H1 (cell line): Measurements from ENCODE around the gene DUOX1. TPM values are rescaled to one million over a fixed set of nuclear protein-coding genes. Genes with fewer than 3 reads are reported as not detected.

ENCODE experiments used
- CTCF ChIA-PET: fragments of 300-600 bp; sonication (Branson Sonifier 250); formaldehyde crosslinking; loops from one replicate; lab custom pipeline; 2021; ENCODE audit not compliant: partially characterized antibody; lab: Charles Lee
- POLR2A ChIA-PET: fragments of 300-600 bp; sonication (Branson Sonifier 250); formaldehyde crosslinking; loops from one replicate; lab custom pipeline; 2021; ENCODE audit warnings: inconsistent platforms; ENCODE audit not compliant: partially characterized antibody; lab: Charles Lee
- DNase-seq, 2 experiments: peaks; one replicate each; pipeline versions ENCODE4 v3.0.0 to v3.0.0-alpha.2; 2010 to 2022; ENCODE audit warnings: low spot score in 2 of 2, low read depth in 1 of 2, mixed read lengths in 1 of 2
- FAIRE-seq: peaks from 2 replicates; lab custom pipeline; 2011; peaks lifted over from hg19 to GRCh38; lab: Jason Lieb, UNC
- H2AFZ ChIP-seq: 2 replicates; pipeline ENCODE4 v1.8.1; 2012; ENCODE audit warnings: low read length, inconsistent platforms
- H2AK5ac ChIP-seq: 2 replicates; pipeline ENCODE4 v1.6.1; 2013; ENCODE audit warnings: low read depth, low read length
- H2BK120ac ChIP-seq: replicated peaks from 2 replicates; pipeline ENCODE3; 2013; ENCODE audit warnings: low read depth, low read length, inconsistent platforms
- H2BK12ac ChIP-seq: 2 replicates; pipeline ENCODE4 v1.6.1; 2013; ENCODE audit warnings: low read depth, low read length
- H2BK15ac ChIP-seq: 2 replicates; pipeline ENCODE4 v1.6.1; 2013; ENCODE audit warnings: low read length
- H2BK20ac ChIP-seq: 2 replicates; pipeline ENCODE4 v1.6.1; 2013; ENCODE audit warnings: low read length
- H2BK5ac ChIP-seq: 2 replicates; pipeline ENCODE4 v1.6.1; 2013; ENCODE audit warnings: low read depth, low read length
- H3K14ac ChIP-seq: 2 replicates; pipeline ENCODE4 v1.6.1; 2013; ENCODE audit warnings: inconsistent platforms; ENCODE audit not compliant: insufficient read length
- H3K18ac ChIP-seq: 2 replicates; pipeline ENCODE4 v1.6.1; 2013; ENCODE audit warnings: low read length; ENCODE audit errors: extremely low read depth
- H3K23ac ChIP-seq: 2 replicates; pipeline ENCODE4 v1.6.1; 2013; ENCODE audit warnings: inconsistent platforms; ENCODE audit not compliant: insufficient read length
- H3K23me2 ChIP-seq: 2 replicates; pipeline ENCODE4 v1.6.1; 2013; ENCODE audit warnings: low read depth, low read length
- H3K27ac ChIP-seq: 2 replicates; pipeline ENCODE4 v1.6.1; 2011; ENCODE audit warnings: low read depth, low read length, inconsistent platforms
- H3K27me3 ChIP-seq, 4 experiments: replicated peaks in 1 of 4; 1 replicate in 1 of 4; 2 replicates in 3 of 4; pipeline versions ENCODE4 v1.6.1 to v1.8.1; 2011 to 2013; ENCODE audit warnings: low read length in 3 of 4, mild to moderate bottlenecking in 3 of 4, inconsistent platforms in 2 of 4, mixed read lengths in 2 of 4, moderate library complexity in 1 of 4; ENCODE audit not compliant: control insufficient read depth in 3 of 4, insufficient read depth in 3 of 4; ENCODE audit errors: extremely low read depth in 1 of 4
- H3K36me3 ChIP-seq, 4 experiments: 2 replicates each; pipeline versions ENCODE4 v1.6.1 to v1.8.1; 2011 to 2013; ENCODE audit warnings: mild to moderate bottlenecking in 4 of 4, low read length in 3 of 4, moderate library complexity in 2 of 4, control low read depth in 1 of 4, inconsistent platforms in 1 of 4; ENCODE audit not compliant: insufficient read depth in 4 of 4, control insufficient read depth in 2 of 4
- H3K4ac ChIP-seq: replicated peaks from 2 replicates; pipeline ENCODE3; 2013; ENCODE audit warnings: low read length, low read depth, mixed read lengths, inconsistent platforms; ENCODE audit not compliant: insufficient read length
- H3K4me1 ChIP-seq, 4 experiments: replicated peaks in 1 of 4; 1 replicate in 1 of 4; 2 replicates in 3 of 4; pipeline versions ENCODE4 v1.6.1 to v1.8.1; 2011 to 2013; ENCODE audit warnings: low read length in 3 of 4, inconsistent platforms in 2 of 4, mixed read lengths in 1 of 4; ENCODE audit not compliant: insufficient read depth in 4 of 4, control insufficient read depth in 3 of 4
- H3K4me2 ChIP-seq, 2 experiments: 2 replicates each; pipeline versions ENCODE4 v1.6.1 to v1.8.1; 2011 to 2013; ENCODE audit warnings: low read depth in 2 of 2, low read length in 2 of 2, control low read depth in 1 of 2, inconsistent platforms in 1 of 2, mild to moderate bottlenecking in 1 of 2; ENCODE audit not compliant: insufficient read depth in 1 of 2
- H3K4me3 ChIP-seq, 4 experiments: fragments of 200-600, 300-600 bp in 1 of 4; sonication (generic), shearing (Covaris generic), sonication (Bioruptor Twin) in 1 of 4; 2 replicates each; pipeline versions ENCODE4 v1.5.1 to v1.8.1; 2011 to 2016; ENCODE audit warnings: low read length in 4 of 4, low read depth in 3 of 4, control low read depth in 2 of 4, inconsistent platforms in 2 of 4, mild to moderate bottlenecking in 2 of 4, mixed read lengths in 1 of 4, moderate library complexity in 1 of 4; ENCODE audit not compliant: insufficient read depth in 2 of 4; ENCODE audit errors: extremely low read depth in 1 of 4
- H3K56ac ChIP-seq: replicated peaks from 2 replicates; pipeline ENCODE3; 2013; ENCODE audit warnings: low read depth, mild to moderate bottlenecking, mixed read lengths, low read length, inconsistent platforms; ENCODE audit not compliant: insufficient read length
- H3K79me1 ChIP-seq: 2 replicates; pipeline ENCODE4 v1.6.1; 2013; ENCODE audit warnings: low read depth, low read length, control low read depth
- H3K79me2 ChIP-seq, 2 experiments: 2 replicates each; pipeline versions ENCODE4 v1.6.1 to v1.8.1; 2012 to 2013; ENCODE audit warnings: low read length in 2 of 2, mild to moderate bottlenecking in 2 of 2, inconsistent platforms in 1 of 2; ENCODE audit not compliant: insufficient read depth in 2 of 2, control insufficient read depth in 1 of 2
- H3K9ac ChIP-seq, 4 experiments: replicated peaks in 1 of 4; 1 replicate in 1 of 4; 2 replicates in 3 of 4; pipeline versions ENCODE4 v1.6.1 to v1.8.1; 2011 to 2013; ENCODE audit warnings: low read depth in 3 of 4, low read length in 3 of 4, control low read depth in 2 of 4, mild to moderate bottlenecking in 2 of 4, moderate library complexity in 2 of 4, inconsistent platforms in 1 of 4; ENCODE audit errors: extremely low read depth in 1 of 4
- H3K9me3 ChIP-seq, 2 experiments: 2 replicates each; pipeline versions ENCODE4 v1.6.1 to v1.8.1; 2012 to 2013; ENCODE audit warnings: mild to moderate bottlenecking in 2 of 2, moderate library complexity in 2 of 2, control low read depth in 1 of 2, inconsistent platforms in 1 of 2, low read depth in 1 of 2, low read length in 1 of 2, mixed read lengths in 1 of 2; ENCODE audit not compliant: insufficient read depth in 2 of 2
- H4K20me1 ChIP-seq, 2 experiments: replicated peaks in 1 of 2; 2 replicates each; pipeline versions ENCODE3 to v1.8.1; 2011 to 2013; ENCODE audit warnings: inconsistent platforms in 2 of 2, low read length in 2 of 2, mild to moderate bottlenecking in 1 of 2; ENCODE audit not compliant: insufficient read depth in 2 of 2, control insufficient read depth in 1 of 2
- H4K5ac ChIP-seq: 2 replicates; pipeline ENCODE4 v1.6.1; 2013; ENCODE audit warnings: low read length, low read depth, mixed read lengths, inconsistent platforms; ENCODE audit not compliant: insufficient read length
- H4K8ac ChIP-seq: 2 replicates; pipeline ENCODE4 v1.8.0; 2013; ENCODE audit warnings: mild to moderate bottlenecking, moderate library complexity, low read length, inconsistent platforms; ENCODE audit not compliant: insufficient read depth; ENCODE audit errors: extremely low read depth
- H4K91ac ChIP-seq: replicated peaks from 2 replicates; pipeline ENCODE3; 2013; ENCODE audit warnings: low read length, mixed read lengths, inconsistent platforms; ENCODE audit not compliant: insufficient read length
- CHD1 ChIP-seq: IDR thresholded peaks from 2 replicates; pipeline ENCODE4 v1.6.1; 2012; ENCODE audit warnings: low read depth, low read length, improper control_type of control experiment
- CREB1 ChIP-seq: IDR thresholded peaks from 2 replicates; pipeline ENCODE4 v1.6.1; 2012; ENCODE audit warnings: inconsistent platforms
- CTBP2 ChIP-seq: IDR thresholded peaks from 2 replicates; pipeline ENCODE4 v1.7.0; 2011; ENCODE audit warnings: borderline replicate concordance, mild to moderate bottlenecking, moderate library complexity, mixed read lengths, low read length; ENCODE audit not compliant: insufficient read depth, insufficient read length
- KDM1A ChIP-seq: fragments of 200-600, 300-600 bp; sonication (generic); IDR thresholded peaks from 2 replicates; pipeline ENCODE4 v1.7.1; 2016; ENCODE audit warnings: mild to moderate bottlenecking, low read length, borderline replicate concordance
- NANOG ChIP-seq: IDR thresholded peaks from 2 replicates; pipeline ENCODE4 v1.6.1; 2011; ENCODE audit warnings: low read length, low read depth, mild to moderate bottlenecking, inconsistent platforms; ENCODE audit not compliant: insufficient read depth, poor library complexity, severe bottlenecking
- SP1 ChIP-seq: IDR thresholded peaks from 2 replicates; pipeline ENCODE4 v1.6.1; 2011; ENCODE audit warnings: low read depth, low read length
- TAF1 ChIP-seq: IDR thresholded peaks from 2 replicates; pipeline ENCODE4 v1.6.1; 2011; ENCODE audit warnings: mild to moderate bottlenecking, low read depth, low read length
- USF2 ChIP-seq: IDR thresholded peaks from 2 replicates; pipeline ENCODE4 v1.6.1; 2011; ENCODE audit warnings: low read length, improper control_type of control experiment
- ZNF274 ChIP-seq: IDR thresholded peaks from 2 replicates; pipeline ENCODE4 v1.7.0; 2012; ENCODE audit warnings: low read length, borderline replicate concordance; ENCODE audit errors: extremely low read depth
- WGBS, 2 experiments: shearing (Covaris generic) in 1 of 2; methylation state at CpG; one replicate each; pipeline versions ENCODE4 v1.1.6 to v1.1.7; 2013 to 2015; ENCODE audit warnings: low lambda C conversion rate in 2 of 2, mixed read lengths in 2 of 2, inconsistent platforms in 1 of 2, low coverage in 1 of 2, missing lambda C conversion rate in 1 of 2; ENCODE audit not compliant: insufficient replicate concordance in 2 of 2, insufficient coverage in 1 of 2, insufficient read length in 1 of 2; ENCODE audit errors: extremely low coverage in 1 of 2, missing lambda C conversion rate in 1 of 2; 5-methylcytosine and 5-hydroxymethylcytosine counted together
- polyA plus RNA-seq, 7 experiments: library from polyadenylated mRNA; depleted of rRNA in 3 of 7; stranded (reverse) in 5 of 7; unstranded in 2 of 7; fragments of >200 nt in 5 of 7; fragments of 200-250 nt in 2 of 7; gene quantifications; 1 replicate in 5 of 7; 2 replicates in 1 of 7; 4 replicates in 1 of 7; pipeline versions ENCODE4 v1.2.1 to v1.2.3, GENCODE V29; 2011 to 2013; ENCODE audit warnings: missing spikeins in 2 of 7, mixed read lengths in 2 of 7
- total RNA-seq: library from RNA; stranded (reverse); fragmentation: NEBNext Ultra II Directional; extraction: Animal tissue kit (Norgen Biotek cat#: 25700); gene quantifications from 2 replicates; pipeline ENCODE4 v1.2.1, GENCODE V29; 2021
- TF ChIP-seq, protein P1 (sequence below), 3 experiments: IDR thresholded peaks; 1 replicate in 2 of 3; 2 replicates in 1 of 3; pipeline versions ENCODE4 v1.5.1 to v1.6.1; 2011; ENCODE audit warnings: low read length in 3 of 3, mild to moderate bottlenecking in 3 of 3, inconsistent platforms in 2 of 3, low read depth in 1 of 3, moderate library complexity in 1 of 3; ENCODE audit not compliant: insufficient read depth in 1 of 3; ENCODE audit errors: control extremely low read depth in 1 of 3

Gene DUOX1
- total and polyA plus RNA-seq, 2 of the 8 experiments (the other 6 are each of a cell fraction or from before 2014, with no cell fraction given), result 0.84 to 1.4 TPM

DNA sequence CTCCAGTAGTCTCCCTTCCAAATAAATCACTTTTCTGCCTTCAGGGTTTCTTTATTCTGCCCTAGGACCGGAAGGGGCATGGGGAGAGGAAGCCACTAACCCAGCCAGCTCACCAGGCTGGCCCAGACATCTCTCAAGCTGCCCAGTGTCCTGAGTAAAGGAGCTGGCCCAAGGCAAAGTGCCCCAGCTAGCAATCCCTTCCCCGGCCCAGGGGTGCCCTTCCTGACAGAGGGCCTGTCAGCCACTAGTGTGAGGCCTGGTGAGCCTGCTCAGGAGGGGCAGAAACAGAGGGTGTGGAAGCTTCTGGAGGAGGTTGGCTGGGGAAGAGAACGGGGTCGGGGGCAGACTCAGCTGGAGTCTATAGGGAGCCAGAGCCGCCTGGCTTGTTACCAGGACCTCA lies 35.7 kb downstream of the DUOX1 start:
- no peak overlapping the region for H3K4me2 ChIP-seq
- H3K36me3 ChIP-seq, result no peaks in the 10 kb centered on the region
- no peak overlapping the region for H4K5ac ChIP-seq
- H2AK5ac ChIP-seq, result peak overlapping the region; percentile 58; the same call in 1 of the 2 replicates
- no peak overlapping the region for H3K56ac ChIP-seq
- no peak overlapping the region for H2BK20ac ChIP-seq
- H3K79me2 ChIP-seq, result no peaks in the 10 kb centered on the region
- no peak overlapping the region for H3K14ac ChIP-seq
- H3K23ac ChIP-seq, result no peak overlapping the region
- peaks cover 0 to 19% (median 15%) of the 10 kb centered on the region in 4 experiments; a peak in 5 of 7 replicates for H3K4me1 ChIP-seq
- WGBS, 2 experiments, result 65% methylated on average over 3 of the region's 5 CpGs; no CpG with 5 or more reads in 1 of the 2 experiments
- no peak overlapping the region for H2BK5ac ChIP-seq
- H3K23me2 ChIP-seq, result no peaks in the 10 kb centered on the region; the same call in 1 of the 2 replicates
- POLR2A ChIA-PET, result interaction anchor here (0.7 to 3.8 kb wide), 13 partner anchors 16 to 237 kb away, joined by 3 to 33 read pairs (median 3); partner anchors contain the start of gene SHF
- H3K79me1 ChIP-seq, result no peaks in the 10 kb centered on the region
- CTCF ChIA-PET, result interaction anchor here (0.6 to 41.8 kb wide), 6 partner anchors 23 to 236 kb away, joined by 3 to 1117 read pairs (median 26); partner anchors contain the start of gene SHF
- no peak overlapping the region for H2AFZ ChIP-seq
- no peak overlapping the region for H3K9ac ChIP-seq
- H2BK15ac ChIP-seq, result no peak overlapping the region
- H4K8ac ChIP-seq, result no peak overlapping the region
- H3K9me3 ChIP-seq, result no peaks in the 10 kb centered on the region
- H3K27ac ChIP-seq, result no peak overlapping the region
- no peaks in the 10 kb centered on the region for H3K27me3 ChIP-seq
- 0 out of 8 replicates have a peak overlapping the region, but pooled peaks of 1 of the 4 experiments have one; percentile 78 for H3K4me3 ChIP-seq
- peak overlapping the region; percentile 14 for H4K91ac ChIP-seq
- no peak for DNase-seq
- FAIRE-seq, result no peak
- no peak overlapping the region for H2BK12ac ChIP-seq
- H4K20me1 ChIP-seq, result peaks cover 2 to 4% of the 10 kb centered on the region in 2 experiments
- H3K18ac ChIP-seq, result peak overlapping the region; percentile 13; the same call in 1 of the 2 replicates
- no peak overlapping the region for H2BK120ac ChIP-seq
- H3K4ac ChIP-seq, result no peak overlapping the region
- TF ChIP-seq CREB1 (no peak), CTBP2 (no peak), CHD1 (no peak), TAF1 (no peak), ZNF274 (no peak), USF2 (no peak), KDM1A (no peak), SP1 (no peak), NANOG (no peak)
- TF ChIP-seq, protein P1, sequence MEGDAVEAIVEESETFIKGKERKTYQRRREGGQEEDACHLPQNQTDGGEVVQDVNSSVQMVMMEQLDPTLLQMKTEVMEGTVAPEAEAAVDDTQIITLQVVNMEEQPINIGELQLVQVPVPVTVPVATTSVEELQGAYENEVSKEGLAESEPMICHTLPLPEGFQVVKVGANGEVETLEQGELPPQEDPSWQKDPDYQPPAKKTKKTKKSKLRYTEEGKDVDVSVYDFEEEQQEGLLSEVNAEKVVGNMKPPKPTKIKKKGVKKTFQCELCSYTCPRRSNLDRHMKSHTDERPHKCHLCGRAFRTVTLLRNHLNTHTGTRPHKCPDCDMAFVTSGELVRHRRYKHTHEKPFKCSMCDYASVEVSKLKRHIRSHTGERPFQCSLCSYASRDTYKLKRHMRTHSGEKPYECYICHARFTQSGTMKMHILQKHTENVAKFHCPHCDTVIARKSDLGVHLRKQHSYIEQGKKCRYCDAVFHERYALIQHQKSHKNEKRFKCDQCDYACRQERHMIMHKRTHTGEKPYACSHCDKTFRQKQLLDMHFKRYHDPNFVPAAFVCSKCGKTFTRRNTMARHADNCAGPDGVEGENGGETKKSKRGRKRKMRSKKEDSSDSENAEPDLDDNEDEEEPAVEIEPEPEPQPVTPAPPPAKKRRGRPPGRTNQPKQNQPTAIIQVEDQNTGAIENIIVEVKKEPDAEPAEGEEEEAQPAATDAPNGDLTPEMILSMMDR (IDR thresholded peaks at IDR 0.05; ENCODE audit: control extremely low read depth in 1 of 3, insufficient read depth in 1 of 3, low read depth in 1 of 3, low read length in 3 of 3), result no peak
